Caki2 (cell line): ENCODE measurements around the gene RGP1. TPM values are rescaled to one million over a fixed set of nuclear protein-coding genes. Genes with fewer than 3 reads are reported as not detected.
A peak's percentile ranks its signal among the peaks of the same experiment; 100 is the strongest.

Source experiments
- DNase-seq: peaks from one replicate; pipeline ENCODE4 v3.0.0-alpha.2; 2015; ENCODE audit warnings: low read depth
- in situ Hi-C: cut with HindIII; loops from 2 replicates; pipeline ENCODE4 v1.10.0; 2016; ENCODE audit warnings: low sequenced_read_pairs, low pct_unique_long_range_greater_than_20kb, mixed read lengths
- total RNA-seq: library from RNA; depleted of rRNA; stranded (reverse); fragments of >200 nt; shearing (Covaris generic); gene quantifications from 2 replicates; pipeline ENCODE4 v1.2.3, GENCODE V29; 2014; ENCODE audit warnings: low replicate concordance; rRNA removed

The RGP1 gene
- total RNA-seq, 1 experiment from 2014 or later, result 5.7 TPM

GRCh38 chr9:35790385-35791296, 41.6 kb downstream of the RGP1 start:
- DNase-seq, result peak; percentile 42
- in situ Hi-C loops, result no loop called here

- in situ Hi-C loops, result no loop called here
- no peak for DNase-seq
Measured at GRCh38 chr9:35791297-35791921, 42.3 kb downstream of the RGP1 start, which contains the start of gene NPR2. NPR2 (plus strand) TSS chr9:35791591; CDS start chr9:35792409, 818 bp downstream.

DNA sequence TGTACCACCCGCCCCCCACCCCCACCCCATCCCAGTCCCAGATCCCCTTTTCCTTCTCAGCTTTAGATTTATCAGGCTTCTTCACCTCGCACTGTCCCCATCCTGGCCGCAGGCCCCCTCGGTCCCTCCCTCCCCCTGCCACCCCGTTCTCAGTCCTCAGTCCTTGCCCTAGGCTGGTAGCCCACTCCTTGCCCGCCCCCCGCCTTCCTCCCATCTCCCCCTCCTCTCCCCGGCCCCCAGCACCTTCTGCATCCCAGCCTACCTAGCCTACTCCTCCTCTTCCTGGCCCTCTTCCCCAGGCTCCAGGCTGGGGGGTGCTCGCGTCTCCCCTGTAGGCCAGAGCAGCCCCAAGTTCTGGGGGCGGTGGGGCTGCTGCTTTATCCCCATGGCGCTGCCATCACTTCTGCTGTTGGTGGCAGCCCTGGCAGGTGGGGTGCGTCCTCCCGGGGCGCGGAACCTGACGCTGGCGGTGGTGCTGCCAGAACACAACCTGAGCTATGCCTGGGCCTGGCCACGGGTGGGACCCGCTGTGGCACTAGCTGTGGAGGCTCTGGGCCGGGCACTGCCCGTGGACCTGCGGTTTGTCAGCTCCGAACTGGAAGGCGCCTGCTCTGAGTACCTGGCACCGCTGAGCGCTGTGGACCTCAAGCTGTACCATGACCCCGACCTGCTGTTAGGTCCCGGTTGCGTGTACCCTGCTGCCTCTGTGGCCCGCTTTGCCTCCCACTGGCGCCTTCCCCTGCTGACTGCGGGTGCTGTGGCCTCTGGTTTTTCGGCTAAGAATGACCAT, 43.1 kb downstream of the RGP1 start:
- no peak for DNase-seq
- in situ Hi-C loops, result no loop called here

DNA sequence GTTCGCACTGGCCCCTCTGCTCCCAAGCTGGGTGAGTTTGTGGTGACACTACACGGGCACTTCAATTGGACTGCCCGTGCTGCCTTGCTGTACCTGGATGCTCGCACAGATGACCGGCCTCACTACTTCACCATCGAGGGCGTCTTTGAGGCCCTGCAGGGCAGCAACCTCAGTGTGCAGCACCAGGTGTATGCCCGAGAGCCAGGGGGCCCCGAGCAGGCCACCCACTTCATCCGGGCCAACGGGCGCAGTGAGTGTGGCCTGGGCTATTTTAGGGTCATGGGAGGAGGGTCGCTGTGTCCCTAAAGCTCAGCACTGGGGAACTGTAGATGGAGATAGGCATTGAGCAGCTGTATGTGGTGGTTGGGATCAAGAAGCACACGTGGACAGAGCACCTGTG, 43.7 kb downstream of the RGP1 start:
- no peak for DNase-seq
- in situ Hi-C loops, result no loop called here

- DNase-seq, result no peak
- in situ Hi-C loops, result no loop called here
Measured at GRCh38 chr9:35793461-35793860, 44.4 kb downstream of the RGP1 start.

DNA sequence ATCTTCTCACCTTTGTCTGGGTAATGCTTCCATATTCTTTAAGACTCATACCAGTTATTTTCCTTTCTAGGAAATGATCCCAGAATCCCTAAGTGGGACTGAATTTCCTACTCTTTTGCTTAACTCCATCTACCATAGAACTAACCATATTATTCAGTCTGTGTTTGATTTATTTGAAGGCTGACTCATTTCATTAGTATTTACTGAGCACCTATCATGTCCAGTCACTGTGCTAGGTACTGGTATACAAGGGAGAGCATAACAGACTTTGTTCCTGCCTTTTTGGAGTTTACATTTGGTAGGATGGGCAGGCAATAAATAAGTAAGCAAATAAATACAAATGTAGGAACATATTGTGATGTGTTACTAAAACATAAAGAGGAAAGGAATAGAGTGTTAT, 46.6 kb downstream of the RGP1 start:
- in situ Hi-C loops, result no loop called here
- DNase-seq, result no peak

GRCh38 chr9:35797311-35798109, 48.4 kb downstream of the RGP1 start:
- in situ Hi-C loops, result no loop called here
- no peak for DNase-seq

DNA sequence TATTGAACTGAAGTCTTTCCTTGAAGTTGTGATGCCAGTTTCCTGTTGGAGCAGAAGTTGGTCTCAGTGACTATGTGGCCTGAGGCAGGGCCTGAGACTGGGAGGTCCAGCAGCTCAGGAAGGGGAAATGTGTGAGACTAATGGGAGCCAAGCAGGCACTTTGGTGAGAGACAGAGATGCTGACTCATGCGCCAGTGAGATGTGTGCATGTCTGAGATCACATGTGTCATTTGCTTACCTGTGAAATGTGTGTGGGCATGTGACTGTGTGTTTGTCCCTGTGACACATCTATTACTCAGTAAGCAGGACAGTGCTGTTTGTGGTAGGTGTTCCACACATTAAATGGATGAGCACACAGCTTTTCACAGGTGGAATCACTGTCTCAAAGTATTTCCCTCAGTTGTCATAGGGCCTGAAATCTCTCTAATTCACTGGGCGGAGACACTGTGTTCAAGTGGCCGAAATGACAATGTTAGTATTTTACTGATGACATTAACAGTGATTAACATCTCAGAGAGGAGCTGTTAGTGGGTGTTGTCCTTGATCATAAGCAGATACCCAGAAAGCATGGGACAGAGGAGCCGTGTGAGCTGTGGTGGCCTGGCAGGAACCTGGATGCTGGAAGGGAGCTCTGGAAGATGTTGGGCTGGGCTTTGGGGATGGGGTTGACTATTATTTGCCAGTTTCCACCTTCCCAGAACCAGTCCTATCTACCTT, 49.7 kb downstream of the RGP1 start:
- in situ Hi-C loops, result no loop called here
- peak; percentile 76 for DNase-seq

DNA sequence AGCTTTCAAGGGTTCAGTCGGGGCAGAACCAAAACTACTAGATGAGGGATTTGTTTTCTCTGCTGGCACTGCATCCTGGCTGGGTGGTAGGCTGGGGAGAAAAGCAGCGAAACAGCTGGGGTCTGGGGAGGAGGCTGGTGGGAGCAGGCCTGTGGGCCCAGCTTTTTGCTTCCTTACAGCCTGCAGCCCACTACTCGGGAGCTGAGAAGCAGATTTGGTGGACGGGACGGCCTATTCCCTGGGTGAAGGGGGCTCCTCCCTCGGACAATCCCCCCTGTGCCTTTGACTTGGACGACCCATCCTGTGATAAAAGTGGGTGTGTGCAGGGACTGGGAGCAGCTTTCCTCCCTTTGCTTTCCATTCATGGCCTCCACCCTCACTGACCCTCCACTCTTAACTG, 51.4 kb downstream of the RGP1 start:
- DNase-seq, result no peak
- in situ Hi-C loops, result no loop called here

DNA sequence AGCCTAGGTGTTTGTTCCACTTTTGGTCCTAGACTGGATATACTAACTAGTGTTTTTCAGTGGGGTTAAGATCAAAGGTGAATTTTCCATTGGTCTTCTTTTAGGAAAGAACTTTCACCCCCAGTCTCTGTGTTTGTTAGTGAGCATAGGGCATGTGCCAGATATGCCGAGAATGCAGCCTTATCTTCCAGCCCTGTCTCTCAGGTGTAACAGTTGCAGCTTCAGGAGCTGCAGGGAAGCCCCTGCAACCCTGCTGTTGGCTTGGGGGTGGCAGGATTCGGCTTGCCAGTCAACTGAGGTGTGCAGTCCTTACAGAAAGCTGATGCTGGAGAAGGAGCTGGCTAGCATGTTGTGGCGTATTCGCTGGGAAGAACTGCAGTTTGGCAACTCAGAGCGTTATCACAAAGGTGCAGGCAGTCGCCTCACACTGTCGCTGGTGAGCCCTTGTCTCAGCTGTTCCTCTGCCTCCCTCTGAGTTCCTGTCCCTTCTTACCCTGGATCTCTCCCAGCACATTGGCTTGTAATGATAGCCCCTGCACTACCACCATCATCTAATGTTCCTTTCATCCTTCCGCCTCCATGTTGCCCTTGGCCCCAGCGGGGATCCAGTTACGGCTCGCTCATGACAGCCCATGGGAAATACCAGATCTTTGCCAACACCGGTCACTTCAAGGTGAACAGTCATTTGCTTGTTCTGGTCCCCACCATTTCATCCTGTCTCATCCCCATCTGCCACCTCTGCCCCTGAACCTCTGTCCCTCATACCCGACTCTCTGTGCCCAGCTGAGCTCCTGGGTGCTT, 52.4 kb downstream of the RGP1 start:
- no peak for DNase-seq
- in situ Hi-C loops, result no loop called here

GRCh38 chr9:35806101-35806500, 57.0 kb downstream of the RGP1 start:
- no peak for DNase-seq
- in situ Hi-C loops, result no loop called here

Other genes starting within 250 kb of the RGP1 start
- gene TESK1, start 144.0 kb upstream of the RGP1 start, total RNA-seq, result 2.9 and 3.0 TPM in 2 replicates
- 0.12 and 0.68 TPM in 2 replicates for gene CD72, start 130.9 kb upstream of the RGP1 start, total RNA-seq
- gene SIT1, start 98.4 kb upstream of the RGP1 start, total RNA-seq, result not detected in 2 replicates
- gene RMRP, start 91.3 kb upstream of the RGP1 start, total RNA-seq, result 4,579 and 6,436 TPM in 2 replicates
- 3.5 and 19.6 TPM in 2 replicates for gene CCDC107, start 91.0 kb upstream of the RGP1 start, total RNA-seq
- gene ARHGEF39, start 84.1 kb upstream of the RGP1 start, total RNA-seq, result 7.8 and 10.4 TPM in 2 replicates
- 0.30 and 11.6 TPM in 2 replicates for gene CA9, start 75.4 kb upstream of the RGP1 start, total RNA-seq
- gene TPM2, start 59.4 kb upstream of the RGP1 start, total RNA-seq, result 2.4 and 7.8 TPM in 2 replicates
- 106 and 122 TPM in 2 replicates for gene TLN1, start 17.1 kb upstream of the RGP1 start, total RNA-seq
- 53.3 and 55.1 TPM in 2 replicates for gene CREB3, start 16.6 kb upstream of the RGP1 start, total RNA-seq
- 17.7 and 24.7 TPM in 2 replicates for gene GBA2, start 59 bp upstream of the RGP1 start, total RNA-seq
- not detected in 2 replicates for gene MSMP, start 5.0 kb downstream of the RGP1 start, total RNA-seq
- gene NPR2, start 42.3 kb downstream of the RGP1 start, total RNA-seq, result 2.0 TPM in 1 of 2 replicates, not detected in the other
- gene SPAG8, start 63.0 kb downstream of the RGP1 start, total RNA-seq, result 0.24 TPM in 1 of 2 replicates, not detected in the other
- 21.5 and 75.0 TPM in 2 replicates for gene HINT2, start 65.8 kb downstream of the RGP1 start, total RNA-seq
- gene FAM221B, start 79.4 kb downstream of the RGP1 start, total RNA-seq, result not detected in 2 replicates
- 0.38 and 1.5 TPM in 2 replicates for gene TMEM8B, start 79.9 kb downstream of the RGP1 start, total RNA-seq
- gene OR13J1, start 121.1 kb downstream of the RGP1 start, total RNA-seq, result not detected in 2 replicates
- gene HRCT1, start 156.9 kb downstream of the RGP1 start, total RNA-seq, result 26.7 and 36.7 TPM in 2 replicates
- not detected in 2 replicates for gene SPAAR, start 160.2 kb downstream of the RGP1 start, total RNA-seq
- not detected in 2 replicates for gene OR2S2, start 208.9 kb downstream of the RGP1 start, total RNA-seq